Cardiac muscle cell (in vitro differentiated cells and primary cell): ENCODE measurements around the gene REL. TPM values are rescaled to one million over a fixed set of nuclear protein-coding genes. Genes with fewer than 3 reads are reported as not detected.
A peak's percentile ranks its signal among the peaks of the same experiment; 100 is the strongest.

Experiments used
- DNase-seq, 2 donors: peaks; one replicate each; pipeline versions ENCODE4 v3.0.0 to v3.0.0-alpha.2; 2010 to 2017; ENCODE audit warnings: low read depth in 1 of 2, low spot score in 1 of 2
- H3K27ac ChIP-seq: fragments of 200-600 bp; sonication (generic); 2 replicates; pipeline ENCODE4 v1.5.1; 2016
- H3K27me3 ChIP-seq: fragments of 200-600 bp; sonication (generic); 2 replicates; pipeline ENCODE4 v1.6.0; 2016; ENCODE audit warnings: control low read depth
- H3K36me3 ChIP-seq: fragments of 200-600 bp; sonication (generic); 2 replicates; pipeline ENCODE4 v1.5.1; 2016; ENCODE audit warnings: control low read depth
- H3K4me1 ChIP-seq: fragments of 200-600 bp; sonication (generic); 2 replicates; pipeline ENCODE4 v1.8.1; 2017; ENCODE audit warnings: low read depth, mild to moderate bottlenecking, mixed run types
- H3K4me3 ChIP-seq: fragments of 200-600 bp; sonication (generic); 2 replicates; pipeline ENCODE4 v1.5.1; 2016; ENCODE audit warnings: mild to moderate bottlenecking
- H3K9me3 ChIP-seq: fragments of 200-600 bp; sonication (generic); 2 replicates; pipeline ENCODE4 v1.5.1; 2017; ENCODE audit warnings: low read depth, mild to moderate bottlenecking, control low read depth
- polyA plus RNA-seq: library from polyadenylated mRNA; unstranded; fragments of >200 nt; fragmentation: Nextera tagmentation; extraction: Ambion mirVana; gene quantifications from 2 replicates; pipeline ENCODE4 v1.2.1, GENCODE V29; 2016
- total RNA-seq: library from RNA; depleted of rRNA; stranded (reverse); fragments of >200 nt; gene quantifications from 2 replicates; pipeline ENCODE4 v1.2.3, GENCODE V29; 2016
- TF ChIP-seq, protein P1 (sequence below): IDR thresholded peaks from 2 replicates; pipeline ENCODE4 v1.5.1; 2012; ENCODE audit warnings: low read depth, mild to moderate bottlenecking, low read length

REL gene
- total and polyA plus RNA-seq, 2 experiments from 2014 or later = 7.6 to 11.5 TPM

DNA sequence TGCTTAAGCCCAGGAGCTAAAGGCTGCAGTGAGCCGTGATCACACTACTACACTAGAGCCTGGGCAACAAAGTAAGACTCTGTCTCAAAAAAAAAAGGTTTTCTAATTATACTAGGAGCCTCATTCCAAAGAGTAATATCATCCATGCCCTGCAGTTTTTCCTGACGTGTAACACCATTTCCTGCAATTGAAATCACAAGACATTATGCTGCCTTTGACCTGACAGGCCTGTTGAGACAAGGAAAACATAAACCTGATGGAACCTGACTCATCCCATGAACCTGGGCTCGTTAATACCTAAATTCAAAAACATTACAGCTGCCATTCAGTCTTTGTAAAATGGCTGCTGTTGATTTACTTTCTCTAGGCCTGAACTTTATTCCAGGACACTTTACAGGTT, 77.4 kb downstream of the REL start:
- H3K4me1 ChIP-seq = no peaks in the 10 kb centered on the region
- H3K27me3 ChIP-seq = no peaks in the 10 kb centered on the region
- TF ChIP-seq, protein P1, sequence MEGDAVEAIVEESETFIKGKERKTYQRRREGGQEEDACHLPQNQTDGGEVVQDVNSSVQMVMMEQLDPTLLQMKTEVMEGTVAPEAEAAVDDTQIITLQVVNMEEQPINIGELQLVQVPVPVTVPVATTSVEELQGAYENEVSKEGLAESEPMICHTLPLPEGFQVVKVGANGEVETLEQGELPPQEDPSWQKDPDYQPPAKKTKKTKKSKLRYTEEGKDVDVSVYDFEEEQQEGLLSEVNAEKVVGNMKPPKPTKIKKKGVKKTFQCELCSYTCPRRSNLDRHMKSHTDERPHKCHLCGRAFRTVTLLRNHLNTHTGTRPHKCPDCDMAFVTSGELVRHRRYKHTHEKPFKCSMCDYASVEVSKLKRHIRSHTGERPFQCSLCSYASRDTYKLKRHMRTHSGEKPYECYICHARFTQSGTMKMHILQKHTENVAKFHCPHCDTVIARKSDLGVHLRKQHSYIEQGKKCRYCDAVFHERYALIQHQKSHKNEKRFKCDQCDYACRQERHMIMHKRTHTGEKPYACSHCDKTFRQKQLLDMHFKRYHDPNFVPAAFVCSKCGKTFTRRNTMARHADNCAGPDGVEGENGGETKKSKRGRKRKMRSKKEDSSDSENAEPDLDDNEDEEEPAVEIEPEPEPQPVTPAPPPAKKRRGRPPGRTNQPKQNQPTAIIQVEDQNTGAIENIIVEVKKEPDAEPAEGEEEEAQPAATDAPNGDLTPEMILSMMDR = no peak
- H3K27ac ChIP-seq = no peak overlapping the region
- H3K4me3 ChIP-seq = no peak overlapping the region
- peak in 1 of 2 donors; percentile 34 for DNase-seq
- no peaks in the 10 kb centered on the region for H3K9me3 ChIP-seq
- H3K36me3 ChIP-seq = no peaks in the 10 kb centered on the region

DNA sequence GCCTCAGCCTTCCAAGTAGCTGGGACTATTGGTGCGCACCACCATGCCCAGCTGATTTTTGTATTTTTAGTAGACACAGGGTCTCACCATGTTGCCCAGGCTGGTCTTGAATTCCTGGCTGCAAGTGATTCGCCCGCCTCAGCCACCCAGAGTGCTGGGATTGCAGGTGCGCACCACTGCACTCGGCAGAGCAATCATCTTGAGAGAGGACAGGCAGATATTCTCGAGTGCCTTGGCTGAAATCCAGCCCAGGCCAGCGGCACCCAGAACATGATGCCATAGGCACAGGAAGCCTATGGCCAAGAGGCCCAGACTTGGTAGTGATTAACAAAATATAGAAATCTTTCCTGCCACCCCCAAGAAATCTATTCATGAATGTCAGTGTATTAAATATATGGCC, 78.1 kb downstream of the REL start:
- Histone ChIP-seq H3K27me3 (no peaks in the 10 kb centered on the region), H3K4me3 (no peak overlapping the region), H3K27ac (no peak overlapping the region), H3K9me3 (no peaks in the 10 kb centered on the region), H3K4me1 (no peaks in the 10 kb centered on the region), H3K36me3 (no peaks in the 10 kb centered on the region)
- TF ChIP-seq, protein P1 = no peak
- no peak for DNase-seq

DNA sequence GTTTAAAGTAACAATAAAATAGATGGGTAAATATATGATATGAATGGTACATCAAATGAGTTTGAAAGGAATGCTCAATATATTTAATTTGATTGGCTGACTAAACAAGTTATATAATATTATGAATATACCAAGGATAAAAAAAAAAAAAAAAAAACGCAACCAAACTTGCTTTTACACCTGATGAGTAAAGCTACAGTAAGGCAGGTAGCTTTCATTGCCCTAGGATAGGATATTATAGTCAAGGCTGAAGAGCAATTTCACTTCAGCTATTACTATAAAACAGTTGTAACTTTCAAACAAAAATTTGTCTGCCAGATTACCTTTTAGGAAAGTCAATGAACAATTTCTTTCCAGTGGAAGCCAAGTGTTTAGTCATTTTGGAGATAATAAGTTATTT, 79.3 kb downstream of the REL start:
- TF ChIP-seq, protein P1 = no peak
- DNase-seq = no peak
- H3K36me3 ChIP-seq = no peaks in the 10 kb centered on the region
- no peaks in the 10 kb centered on the region for H3K4me1 ChIP-seq
- H3K4me3 ChIP-seq = no peak overlapping the region
- H3K9me3 ChIP-seq = no peaks in the 10 kb centered on the region
- H3K27me3 ChIP-seq = no peaks in the 10 kb centered on the region
- H3K27ac ChIP-seq = no peak overlapping the region

DNA sequence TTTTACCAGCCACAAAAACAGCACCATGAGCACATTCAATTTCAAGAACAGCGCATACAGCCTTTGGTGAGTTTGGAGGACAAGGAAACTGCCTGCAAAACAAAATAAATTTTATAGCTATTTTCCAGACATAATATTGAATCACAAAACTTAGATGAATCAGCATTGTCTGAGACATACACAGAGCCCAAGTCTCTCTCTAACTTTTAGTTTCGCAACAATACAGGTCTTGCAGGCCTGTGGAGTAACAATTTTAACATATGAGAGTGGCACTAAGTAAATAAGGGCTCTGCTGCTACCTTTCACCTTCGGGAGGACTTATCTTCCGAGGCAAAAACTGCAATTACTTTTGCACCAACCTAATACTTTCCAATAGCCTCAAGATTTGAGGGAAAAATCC, 80.1 kb downstream of the REL start:
- peak in 1 of 2 donors; percentile 51 for DNase-seq

DNA sequence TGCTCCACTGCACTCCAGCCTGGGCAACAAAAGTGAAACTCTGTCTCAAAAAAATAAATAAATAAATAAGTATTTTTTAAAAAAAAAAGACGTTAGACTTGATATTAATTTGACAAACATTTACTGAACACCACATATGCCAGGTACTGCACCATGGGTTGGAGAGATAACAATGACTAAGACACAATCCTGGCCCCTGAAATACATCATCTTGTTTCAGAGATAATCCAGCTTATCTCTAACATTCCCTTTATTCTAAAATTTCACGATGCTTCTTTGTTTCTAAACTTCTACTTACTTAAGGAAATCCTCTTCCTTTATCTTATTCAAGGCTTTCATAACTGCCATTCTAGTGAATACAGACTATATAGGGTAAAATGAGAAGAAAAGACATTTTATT, 81.2 kb downstream of the REL start:
- TF ChIP-seq, protein P1 = no peak
- Histone ChIP-seq H3K36me3 (no peaks in the 10 kb centered on the region), H3K27ac (no peak overlapping the region), H3K9me3 (no peaks in the 10 kb centered on the region), H3K4me1 (no peaks in the 10 kb centered on the region), H3K27me3 (no peaks in the 10 kb centered on the region), H3K4me3 (no peak overlapping the region)
- no peak for DNase-seq

More for the DNA sequence above, 80.1 kb downstream of the REL start:
- no peaks in the 10 kb centered on the region for H3K9me3 ChIP-seq
- no peaks in the 10 kb centered on the region for H3K4me1 ChIP-seq
- TF ChIP-seq, protein P1 = no peak
- H3K27ac ChIP-seq = no peak overlapping the region
- no peak overlapping the region for H3K4me3 ChIP-seq
- H3K27me3 ChIP-seq = no peaks in the 10 kb centered on the region
- H3K36me3 ChIP-seq = no peaks in the 10 kb centered on the region

DNA sequence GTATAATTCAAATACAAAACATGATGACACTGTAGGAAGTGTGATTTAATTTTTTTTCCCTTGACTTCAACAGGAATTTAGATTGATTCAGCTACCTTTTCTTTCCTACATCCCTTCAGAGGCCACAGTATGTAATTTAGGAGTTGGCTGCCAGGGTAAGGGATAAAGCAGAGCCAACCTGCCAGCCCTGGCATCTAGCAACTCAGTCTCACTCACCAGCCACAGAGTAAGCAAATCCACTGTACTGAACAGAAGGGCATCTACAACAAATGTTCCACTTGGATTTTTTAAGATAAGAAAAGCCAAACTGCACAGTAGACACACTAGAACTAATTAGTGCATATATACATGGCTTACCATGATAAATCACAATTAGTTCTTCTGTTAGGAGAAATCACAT, 81.8 kb downstream of the REL start:
- Histone ChIP-seq H3K9me3 (no peaks in the 10 kb centered on the region), H3K4me1 (no peaks in the 10 kb centered on the region), H3K4me3 (no peak overlapping the region), H3K27me3 (no peaks in the 10 kb centered on the region), H3K36me3 (no peaks in the 10 kb centered on the region), H3K27ac (no peak overlapping the region)
- TF ChIP-seq, protein P1 = no peak
- DNase-seq = no peak
